ENCODE data around the gene KRTAP6-3. TPM values are rescaled to one million over a fixed set of nuclear protein-coding genes. Genes with fewer than 3 reads are reported as not detected.

KRTAP6-3 gene
- total RNA-seq, 2 donors from 2014 or later = not detected

DNA sequence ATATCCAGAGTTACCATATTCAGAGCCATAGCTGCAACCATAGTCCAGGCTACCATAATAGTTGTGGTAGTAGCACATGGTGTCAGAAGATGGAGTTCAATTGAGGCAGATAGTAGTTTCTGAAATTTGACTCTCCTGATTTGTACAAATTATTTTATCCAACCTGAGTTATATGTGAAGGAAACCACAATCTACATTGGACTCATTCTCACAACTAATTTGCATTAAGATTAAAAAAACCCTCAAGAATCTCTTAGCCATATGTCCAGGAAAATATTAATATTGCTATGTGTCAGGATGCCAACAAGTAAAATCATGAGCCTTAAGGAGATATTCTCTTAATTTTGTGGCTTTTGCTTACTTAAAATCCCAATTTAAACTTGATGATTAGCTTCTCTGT is 1.9 kb upstream of the KRTAP6-3 start, which contains the start of gene KRTAP22-2:
KRTAP22-2 (minus strand) TSS at position 101 of the 400 bp plus-strand sequence.
- no peak within 1 kb of the TSS for H3K27ac ChIP-seq (ENCODE audit: low read depth, low read length)
- Mint-ChIP-seq H3K4me3 (no peak within 1 kb of the TSS), H3K9me3 (peaks cover 25% of the 10 kb centered on the region), H3K27ac (no peak within 1 kb of the TSS), H3K4me1 (no peaks in the 10 kb centered on the region), H3K36me3 (ENCODE audit: low read depth) (no peaks in the 10 kb centered on the region), H3K27me3 (ENCODE audit: insufficient read depth) (no peaks in the 10 kb centered on the region)
- no peak within 1 kb of the TSS for H3K4me3 ChIP-seq (ENCODE audit: low read length)
- H3K4me1 ChIP-seq (ENCODE audit: control insufficient read depth, insufficient read depth, low read length) = no peaks in the 10 kb centered on the region
- no peaks in the 10 kb centered on the region for H3K9me3 ChIP-seq (ENCODE audit: control insufficient read depth, low read length)
- TF ChIP-seq, protein P1, sequence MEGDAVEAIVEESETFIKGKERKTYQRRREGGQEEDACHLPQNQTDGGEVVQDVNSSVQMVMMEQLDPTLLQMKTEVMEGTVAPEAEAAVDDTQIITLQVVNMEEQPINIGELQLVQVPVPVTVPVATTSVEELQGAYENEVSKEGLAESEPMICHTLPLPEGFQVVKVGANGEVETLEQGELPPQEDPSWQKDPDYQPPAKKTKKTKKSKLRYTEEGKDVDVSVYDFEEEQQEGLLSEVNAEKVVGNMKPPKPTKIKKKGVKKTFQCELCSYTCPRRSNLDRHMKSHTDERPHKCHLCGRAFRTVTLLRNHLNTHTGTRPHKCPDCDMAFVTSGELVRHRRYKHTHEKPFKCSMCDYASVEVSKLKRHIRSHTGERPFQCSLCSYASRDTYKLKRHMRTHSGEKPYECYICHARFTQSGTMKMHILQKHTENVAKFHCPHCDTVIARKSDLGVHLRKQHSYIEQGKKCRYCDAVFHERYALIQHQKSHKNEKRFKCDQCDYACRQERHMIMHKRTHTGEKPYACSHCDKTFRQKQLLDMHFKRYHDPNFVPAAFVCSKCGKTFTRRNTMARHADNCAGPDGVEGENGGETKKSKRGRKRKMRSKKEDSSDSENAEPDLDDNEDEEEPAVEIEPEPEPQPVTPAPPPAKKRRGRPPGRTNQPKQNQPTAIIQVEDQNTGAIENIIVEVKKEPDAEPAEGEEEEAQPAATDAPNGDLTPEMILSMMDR (conservative IDR thresholded peaks at IDR 0.05) = no peak
- DNase-seq = no peak
- H3K27me3 ChIP-seq (ENCODE audit: control insufficient read depth, insufficient read depth, low read length, poor library complexity, severe bottlenecking) = no peaks in the 10 kb centered on the region
- H3K9ac ChIP-seq (ENCODE audit: extremely low read depth, low read length, poor library complexity, severe bottlenecking) = no peak within 1 kb of the TSS
- no peaks in the 10 kb centered on the region for H3K36me3 ChIP-seq (ENCODE audit: control insufficient read depth, insufficient read depth, low read length)

DNA sequence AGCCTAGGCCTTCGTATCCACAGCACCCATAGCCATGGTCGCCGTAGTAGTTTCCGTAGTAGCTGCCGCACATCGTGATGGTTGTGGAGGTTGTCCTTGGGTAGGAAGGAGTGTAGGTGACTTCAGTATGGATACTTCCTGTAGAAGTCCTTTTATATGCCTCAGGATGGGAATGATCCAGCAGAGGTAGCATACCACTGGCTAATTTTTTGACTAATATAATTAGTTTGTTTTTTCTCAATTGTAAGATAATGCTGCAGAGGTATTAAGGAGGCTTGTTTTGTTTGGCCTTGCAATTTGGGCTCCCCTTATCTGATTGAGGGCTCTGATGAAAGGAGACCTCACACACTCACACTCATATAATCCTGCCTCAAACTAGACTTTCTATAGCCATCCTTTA is 6.6 kb downstream of the KRTAP6-3 start, which contains the start of gene KRTAP6-2:
KRTAP6-2 (minus strand) TSS at position 101 of the 400 bp plus-strand sequence; CDS start at position 73, 28 bp downstream.
- 96% methylated on average over 6 of the region's 6 CpGs; no CpG with 5 or more reads in 1 of the 2 experiments for WGBS, 2 experiments (ENCODE audit: insufficient coverage in 1 of 2, insufficient read length in 1 of 2)
- TF ChIP-seq, protein P1 (conservative IDR thresholded peaks at IDR 0.05) = no peak
- H3K9me3 Mint-ChIP-seq = peaks cover 20% of the 10 kb centered on the region
- Histone ChIP-seq H3K4me3 (ENCODE audit: low read length) (no peak within 1 kb of the TSS), H3K27me3 (ENCODE audit: control insufficient read depth, insufficient read depth, low read length, poor library complexity, severe bottlenecking) (no peaks in the 10 kb centered on the region), H3K9me3 (ENCODE audit: control insufficient read depth, low read length) (no peaks in the 10 kb centered on the region), H3K27ac (ENCODE audit: low read depth, low read length) (no peak within 1 kb of the TSS), H3K36me3 (ENCODE audit: control insufficient read depth, insufficient read depth, low read length) (no peaks in the 10 kb centered on the region), H3K4me1 (ENCODE audit: control insufficient read depth, insufficient read depth, low read length) (no peaks in the 10 kb centered on the region), H3K9ac (ENCODE audit: extremely low read depth, low read length, poor library complexity, severe bottlenecking) (no peak within 1 kb of the TSS)
- no peaks in the 10 kb centered on the region for H3K36me3 Mint-ChIP-seq (ENCODE audit: low read depth)
- no peak within 1 kb of the TSS for H3K4me3 Mint-ChIP-seq
- H3K27me3 Mint-ChIP-seq (ENCODE audit: insufficient read depth) = no peaks in the 10 kb centered on the region
- H3K4me1 Mint-ChIP-seq = no peaks in the 10 kb centered on the region
- DNase-seq = no peak
- H3K27ac Mint-ChIP-seq = no peak within 1 kb of the TSS

DNA sequence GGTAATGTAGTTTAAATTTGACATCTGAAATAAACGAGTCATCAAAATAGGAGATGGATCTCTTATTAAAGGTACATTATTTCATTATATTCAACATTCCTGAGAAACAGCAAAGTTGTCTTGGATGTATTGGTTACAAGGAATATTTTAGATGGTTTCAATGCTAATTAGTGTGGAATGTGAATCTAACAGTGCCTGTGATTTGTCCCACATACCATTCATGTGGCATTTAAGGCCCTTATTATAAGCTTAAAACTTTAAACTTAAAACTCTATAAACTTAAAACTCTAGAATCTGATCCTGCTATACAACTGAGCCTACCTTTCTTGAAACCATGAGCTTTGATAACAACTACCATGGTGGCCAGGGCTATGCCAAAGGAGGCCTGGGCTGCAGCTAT is 8.5 kb downstream of the KRTAP6-3 start, which contains the start of gene KRTAP22-1:
KRTAP22-1 (plus strand) TSS at position 301 of the 400 bp plus-strand sequence.
- DNase-seq = no peak
- H3K9me3 Mint-ChIP-seq = peaks cover 25% of the 10 kb centered on the region
- H3K27ac ChIP-seq (ENCODE audit: low read depth, low read length) = no peak within 1 kb of the TSS
- no peaks in the 10 kb centered on the region for H3K27me3 ChIP-seq (ENCODE audit: control insufficient read depth, insufficient read depth, low read length, poor library complexity, severe bottlenecking)
- no peak within 1 kb of the TSS for H3K9ac ChIP-seq (ENCODE audit: extremely low read depth, low read length, poor library complexity, severe bottlenecking)
- H3K4me1 Mint-ChIP-seq = no peaks in the 10 kb centered on the region
- no peak within 1 kb of the TSS for H3K27ac Mint-ChIP-seq
- no peaks in the 10 kb centered on the region for H3K36me3 ChIP-seq (ENCODE audit: control insufficient read depth, insufficient read depth, low read length)
- no peaks in the 10 kb centered on the region for H3K36me3 Mint-ChIP-seq (ENCODE audit: low read depth)
- H3K4me3 Mint-ChIP-seq = no peak within 1 kb of the TSS
- WGBS, 2 experiments (ENCODE audit: insufficient coverage in 1 of 2, insufficient read length in 1 of 2) = no CpG with 5 or more reads among the region's 1 CpG
- TF ChIP-seq, protein P1 (conservative IDR thresholded peaks at IDR 0.05) = no peak
- H3K4me1 ChIP-seq (ENCODE audit: control insufficient read depth, insufficient read depth, low read length) = no peaks in the 10 kb centered on the region
- H3K4me3 ChIP-seq (ENCODE audit: low read length) = no peak within 1 kb of the TSS
- H3K27me3 Mint-ChIP-seq (ENCODE audit: insufficient read depth) = no peaks in the 10 kb centered on the region
- H3K9me3 ChIP-seq (ENCODE audit: control insufficient read depth, low read length) = no peaks in the 10 kb centered on the region
